ENCODE measurements around the gene PTPN3.
A peak's percentile ranks its signal among the peaks of the same experiment; 100 is the strongest.

Gene PTPN3

DNA sequence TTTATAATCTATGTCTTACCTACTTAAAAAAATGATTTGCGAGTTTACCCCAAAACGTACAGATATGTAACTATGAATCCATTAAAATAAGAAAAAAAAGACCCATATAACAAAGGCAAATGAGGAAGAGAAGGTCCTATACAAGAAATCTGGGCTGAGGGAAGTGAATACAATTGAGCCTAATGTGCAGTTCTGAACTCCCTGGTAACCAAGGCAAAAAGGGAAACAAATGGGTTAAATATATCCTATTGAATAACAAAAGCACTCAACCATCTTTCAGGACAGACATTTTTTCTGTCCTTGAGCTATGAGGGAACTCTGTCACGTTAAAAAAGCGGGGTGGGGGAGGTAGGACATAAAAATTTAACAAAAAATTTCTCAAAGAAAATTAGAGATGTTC is 78.6 kb downstream of the PTPN3 start:
- in situ Hi-C loops (cut with HindIII; ENCODE audit: low pct_unique_long_range_greater_than_20kb, low sequenced_read_pairs): no loop called here
- no peak for TF ChIP-seq JUND (IDR thresholded peaks at IDR 0.05; ENCODE audit: low read depth)
- DNase-seq (ENCODE audit: low read depth in 1 of 2, low spot score in 1 of 2): no peak

DNA sequence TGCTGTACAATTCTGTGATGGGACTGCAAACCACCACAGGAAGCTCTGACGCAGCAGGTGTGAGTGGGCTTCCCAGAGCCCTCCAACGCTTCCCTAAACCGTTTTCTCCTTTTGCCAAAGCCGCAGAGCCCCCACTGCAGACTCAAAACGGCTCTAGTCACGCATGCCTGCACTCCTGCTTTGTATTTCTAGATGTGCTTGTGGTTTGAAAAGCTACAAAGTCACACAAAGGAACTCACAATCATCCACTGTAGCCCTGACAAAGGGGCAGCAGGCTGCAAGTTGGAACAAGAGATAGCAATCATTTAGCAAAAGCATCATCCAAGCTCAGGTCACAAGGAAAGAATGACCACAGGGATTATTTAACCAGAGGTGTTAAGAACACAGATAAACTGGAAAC is 79.3 kb downstream of the PTPN3 start:
- DNase-seq (ENCODE audit: low read depth in 1 of 2, low spot score in 1 of 2): no peak
- TF ChIP-seq JUND (IDR thresholded peaks at IDR 0.05; ENCODE audit: low read depth): no peak
- in situ Hi-C loops (cut with HindIII; ENCODE audit: low pct_unique_long_range_greater_than_20kb, low sequenced_read_pairs): no loop called here

GRCh38 chr9:109417585-109418544 is 80.2 kb downstream of the PTPN3 start:
- no peak for DNase-seq (ENCODE audit: low read depth in 1 of 2, low spot score in 1 of 2)
- TF ChIP-seq JUND (IDR thresholded peaks at IDR 0.05; ENCODE audit: low read depth): no peak
- in situ Hi-C loops (cut with HindIII; ENCODE audit: low pct_unique_long_range_greater_than_20kb, low sequenced_read_pairs): no loop called here

- no peak for TF ChIP-seq JUND (IDR thresholded peaks at IDR 0.05; ENCODE audit: low read depth)
- no peak for DNase-seq (ENCODE audit: low read depth in 1 of 2, low spot score in 1 of 2)
- in situ Hi-C loops (cut with HindIII; ENCODE audit: low pct_unique_long_range_greater_than_20kb, low sequenced_read_pairs): no loop called here
Measured at GRCh38 chr9:109417054-109417453, 81.1 kb downstream of the PTPN3 start.

- in situ Hi-C loops (cut with HindIII; ENCODE audit: low pct_unique_long_range_greater_than_20kb, low sequenced_read_pairs): no loop called here
- DNase-seq (ENCODE audit: low read depth in 1 of 2, low spot score in 1 of 2): no peak
- no peak for TF ChIP-seq JUND (IDR thresholded peaks at IDR 0.05; ENCODE audit: low read depth)
Measured at GRCh38 chr9:109416135-109416706, 81.9 kb downstream of the PTPN3 start.

DNA sequence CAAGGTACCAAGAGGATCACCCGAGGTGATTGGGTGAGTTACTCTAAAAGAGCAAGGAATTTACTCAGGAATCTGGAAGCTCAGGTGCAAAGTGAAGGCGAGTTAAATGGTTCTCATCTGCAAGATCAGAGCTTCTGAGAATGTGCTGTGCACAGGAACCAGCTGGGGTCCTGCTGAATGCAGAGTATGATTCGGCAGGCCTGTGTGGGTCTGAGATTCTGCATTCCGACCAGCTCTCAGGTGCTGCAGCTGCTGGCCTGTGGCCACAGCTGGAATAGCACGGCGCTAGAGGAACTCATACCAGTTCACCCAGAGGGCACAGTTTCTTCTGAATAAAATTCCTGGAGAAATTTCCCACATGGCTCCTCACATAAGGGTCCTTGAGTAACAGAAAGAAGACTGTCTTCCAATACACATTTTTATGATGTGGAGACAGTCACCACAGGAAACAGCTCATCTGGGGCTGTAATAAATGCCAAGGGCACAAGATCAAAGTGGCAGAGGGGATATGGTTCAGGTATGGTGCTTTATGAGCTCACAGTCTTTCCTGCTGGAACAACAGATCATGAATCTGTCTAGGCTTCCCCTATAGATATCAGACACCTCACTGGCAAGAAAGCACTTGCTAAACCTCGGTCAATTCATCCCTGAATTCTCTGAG is 83.9 kb downstream of the PTPN3 start:
- no peak for TF ChIP-seq JUND (IDR thresholded peaks at IDR 0.05; ENCODE audit: low read depth)
- in situ Hi-C loops (cut with HindIII; ENCODE audit: low pct_unique_long_range_greater_than_20kb, low sequenced_read_pairs): no loop called here
- DNase-seq (ENCODE audit: low read depth in 1 of 2, low spot score in 1 of 2): peak in 1 of 2 experiments; percentile 26

DNA sequence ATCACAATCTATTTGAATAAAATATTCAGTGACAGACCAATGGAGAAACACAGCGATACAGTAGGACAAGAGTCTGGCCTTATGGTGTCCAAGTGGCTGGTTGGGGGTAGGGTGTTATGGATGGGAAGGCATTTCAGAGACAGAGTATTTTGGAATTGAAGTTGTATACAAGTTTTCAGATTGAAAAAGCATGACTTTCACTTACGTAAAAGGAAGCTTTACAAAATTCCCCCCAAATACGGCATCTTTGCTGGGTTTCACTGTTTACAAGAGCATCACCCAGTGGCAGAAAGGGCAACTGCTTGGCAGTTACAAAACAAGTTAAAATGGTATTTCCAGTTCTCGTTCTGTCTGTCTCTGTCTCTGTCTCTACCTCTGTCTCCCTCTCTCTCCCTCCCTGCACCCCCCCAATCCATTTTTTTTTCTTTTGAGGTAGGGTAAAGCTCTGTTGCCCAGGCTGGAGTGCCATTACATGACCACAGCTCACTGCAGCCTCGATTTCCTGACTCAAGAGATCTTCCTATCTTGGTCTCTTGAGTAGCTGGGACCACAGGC is 86.2 kb downstream of the PTPN3 start:
- peak in 1 of 2 experiments; percentile 55 for DNase-seq (ENCODE audit: low read depth in 1 of 2, low spot score in 1 of 2)
- TF ChIP-seq JUND (IDR thresholded peaks at IDR 0.05; ENCODE audit: low read depth): no peak
- in situ Hi-C loops (cut with HindIII; ENCODE audit: low pct_unique_long_range_greater_than_20kb, low sequenced_read_pairs): no loop called here

DNA sequence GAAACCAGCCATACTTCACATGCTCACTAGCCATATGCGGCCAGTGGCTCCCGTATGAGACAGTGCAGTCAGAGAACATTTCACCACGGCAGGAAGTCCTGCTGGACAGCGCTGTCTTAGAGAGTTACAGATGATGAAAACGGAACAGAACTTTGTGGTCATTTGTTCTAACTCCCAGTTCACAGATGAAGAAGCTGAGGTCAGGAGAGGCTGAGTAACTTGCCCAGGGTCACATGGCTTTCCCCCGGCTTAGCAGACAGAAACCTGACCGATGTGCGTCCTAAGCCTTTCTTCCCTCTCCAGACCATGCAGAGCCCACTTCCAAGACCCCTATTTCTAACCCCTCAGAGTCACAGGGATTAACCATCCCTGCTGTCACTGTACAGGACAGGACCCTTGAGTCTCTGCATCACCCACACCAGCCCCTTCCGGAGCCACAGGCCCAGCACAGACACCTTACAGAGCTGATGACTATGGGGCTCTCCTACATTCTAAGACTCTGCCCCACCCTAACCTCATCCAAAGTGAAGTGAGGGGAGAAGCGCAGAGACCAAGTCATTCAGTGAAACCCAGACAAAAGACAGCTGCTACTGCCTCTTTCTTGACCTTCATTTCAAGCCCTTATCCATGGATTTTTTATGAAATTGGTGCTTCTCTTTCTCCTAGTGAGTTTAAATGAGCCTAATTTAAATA is 86.9 kb downstream of the PTPN3 start:
- in situ Hi-C loops (cut with HindIII; ENCODE audit: low pct_unique_long_range_greater_than_20kb, low sequenced_read_pairs): no loop called here
- no peak for DNase-seq (ENCODE audit: low read depth in 1 of 2, low spot score in 1 of 2)
- TF ChIP-seq JUND (IDR thresholded peaks at IDR 0.05; ENCODE audit: low read depth): no peak

- in situ Hi-C loops (cut with HindIII; ENCODE audit: low pct_unique_long_range_greater_than_20kb, low sequenced_read_pairs): no loop called here
- no peak for DNase-seq (ENCODE audit: low read depth in 1 of 2, low spot score in 1 of 2)
- TF ChIP-seq JUND (IDR thresholded peaks at IDR 0.05; ENCODE audit: low read depth): no peak
Measured at GRCh38 chr9:109409773-109410397, 88.2 kb downstream of the PTPN3 start.

DNA sequence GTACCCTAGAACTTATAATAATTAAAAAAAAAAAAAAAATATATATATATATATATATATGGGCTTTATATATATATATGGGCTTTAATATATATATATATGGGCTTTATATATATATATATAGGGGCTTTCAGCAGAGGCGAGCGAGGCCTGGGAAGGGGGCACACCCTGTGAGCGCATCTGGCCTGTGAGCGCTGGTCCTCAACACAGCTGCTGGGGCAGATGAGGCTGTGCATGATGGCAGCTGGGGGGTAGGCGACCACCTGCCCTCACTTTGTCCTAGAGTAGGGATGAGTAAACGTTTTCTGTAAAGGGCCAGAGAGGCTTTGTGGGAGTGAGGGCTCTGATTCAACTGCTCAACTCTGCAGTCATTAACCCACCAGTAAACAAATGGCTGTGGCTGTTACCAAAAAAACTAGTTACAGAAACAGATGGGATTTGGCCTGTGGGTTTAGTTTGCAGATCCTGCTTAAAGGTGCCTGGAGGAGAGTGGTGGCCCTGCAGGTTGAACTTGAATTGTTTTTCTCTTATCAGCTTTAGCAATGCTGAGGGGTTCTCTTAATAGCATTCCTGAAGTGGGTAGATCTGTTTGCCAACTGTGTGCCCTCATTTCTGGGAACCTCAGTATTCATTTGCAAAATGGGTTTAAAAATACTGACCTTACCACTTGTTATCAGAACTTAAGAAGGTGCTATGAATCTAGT is 89.2 kb downstream of the PTPN3 start:
- DNase-seq (ENCODE audit: low read depth in 1 of 2, low spot score in 1 of 2): no peak
- TF ChIP-seq JUND (IDR thresholded peaks at IDR 0.05; ENCODE audit: low read depth): no peak
- in situ Hi-C loops (cut with HindIII; ENCODE audit: low pct_unique_long_range_greater_than_20kb, low sequenced_read_pairs): no loop called here

- no peak for TF ChIP-seq JUND (IDR thresholded peaks at IDR 0.05; ENCODE audit: low read depth)
- DNase-seq (ENCODE audit: low read depth in 1 of 2, low spot score in 1 of 2): no peak
- in situ Hi-C loops (cut with HindIII; ENCODE audit: low pct_unique_long_range_greater_than_20kb, low sequenced_read_pairs): no loop called here
Measured at GRCh38 chr9:109403766-109404320, 94.3 kb downstream of the PTPN3 start.

All from T47D (cell line).